Measurements from ENCODE around the gene CYP27C1.

The CYP27C1 gene

DNA sequence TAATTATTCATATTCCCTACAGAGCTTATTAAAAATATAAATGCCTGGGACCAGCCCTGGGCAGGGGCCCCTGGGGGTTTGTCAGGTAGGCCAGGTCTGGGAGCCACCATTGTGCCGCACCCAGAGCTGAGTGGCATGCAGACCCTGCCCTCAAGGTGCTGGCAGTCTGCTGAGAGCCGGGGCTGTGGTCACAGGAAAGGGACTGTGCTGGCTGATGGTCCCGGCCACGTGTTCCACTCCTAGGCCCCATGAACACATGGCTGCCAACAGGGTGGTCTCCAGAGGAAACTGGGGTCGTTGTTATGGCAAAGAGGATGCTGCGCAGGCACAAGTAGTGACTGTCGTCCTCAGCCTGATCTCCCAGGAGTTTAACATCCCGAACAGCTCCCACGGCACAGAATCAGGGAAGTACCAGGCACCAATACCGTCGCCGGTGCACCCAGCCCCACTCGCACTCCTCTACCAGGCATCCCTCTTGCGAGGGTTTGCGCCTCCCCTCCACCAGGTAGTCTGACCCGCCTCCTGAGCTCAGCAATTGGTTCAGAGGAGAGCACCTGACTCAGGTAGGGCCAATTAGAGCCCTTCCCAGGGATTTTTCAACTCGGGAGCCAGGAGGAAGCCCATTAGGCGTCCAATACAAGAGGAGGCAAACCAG, 73.9 kb downstream of the CYP27C1 start:
- no peak for DNase-seq

DNA sequence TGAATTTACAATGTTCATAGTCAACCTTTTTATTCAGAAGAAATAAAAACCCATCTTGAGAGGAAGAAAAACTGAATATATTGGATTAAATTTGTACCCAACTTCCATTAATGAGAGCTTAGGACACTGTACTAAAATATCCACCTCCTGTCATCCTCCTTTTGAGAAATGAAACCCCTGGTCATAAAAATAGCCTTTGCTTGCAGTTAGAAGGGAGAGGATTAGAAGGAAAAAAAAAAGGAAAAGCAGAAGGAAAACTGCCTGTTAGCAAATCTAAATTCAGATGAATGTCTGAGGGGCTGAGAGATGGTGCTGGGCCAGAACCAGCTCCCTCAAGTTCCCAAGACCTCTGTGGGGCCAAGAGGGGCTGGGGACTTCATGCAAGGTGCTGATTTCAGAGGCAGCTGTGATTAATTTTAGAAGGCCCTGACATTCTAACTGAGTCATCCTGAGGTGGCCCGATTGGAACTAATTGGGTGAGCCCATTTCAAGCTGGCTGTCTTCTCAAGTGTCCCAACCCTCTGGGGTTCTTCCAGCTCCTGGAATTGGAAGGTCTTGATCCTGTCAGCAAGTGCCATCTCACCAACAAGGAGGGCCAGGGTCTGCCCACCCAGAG, 74.7 kb downstream of the CYP27C1 start:
- DNase-seq = no peak

DNA sequence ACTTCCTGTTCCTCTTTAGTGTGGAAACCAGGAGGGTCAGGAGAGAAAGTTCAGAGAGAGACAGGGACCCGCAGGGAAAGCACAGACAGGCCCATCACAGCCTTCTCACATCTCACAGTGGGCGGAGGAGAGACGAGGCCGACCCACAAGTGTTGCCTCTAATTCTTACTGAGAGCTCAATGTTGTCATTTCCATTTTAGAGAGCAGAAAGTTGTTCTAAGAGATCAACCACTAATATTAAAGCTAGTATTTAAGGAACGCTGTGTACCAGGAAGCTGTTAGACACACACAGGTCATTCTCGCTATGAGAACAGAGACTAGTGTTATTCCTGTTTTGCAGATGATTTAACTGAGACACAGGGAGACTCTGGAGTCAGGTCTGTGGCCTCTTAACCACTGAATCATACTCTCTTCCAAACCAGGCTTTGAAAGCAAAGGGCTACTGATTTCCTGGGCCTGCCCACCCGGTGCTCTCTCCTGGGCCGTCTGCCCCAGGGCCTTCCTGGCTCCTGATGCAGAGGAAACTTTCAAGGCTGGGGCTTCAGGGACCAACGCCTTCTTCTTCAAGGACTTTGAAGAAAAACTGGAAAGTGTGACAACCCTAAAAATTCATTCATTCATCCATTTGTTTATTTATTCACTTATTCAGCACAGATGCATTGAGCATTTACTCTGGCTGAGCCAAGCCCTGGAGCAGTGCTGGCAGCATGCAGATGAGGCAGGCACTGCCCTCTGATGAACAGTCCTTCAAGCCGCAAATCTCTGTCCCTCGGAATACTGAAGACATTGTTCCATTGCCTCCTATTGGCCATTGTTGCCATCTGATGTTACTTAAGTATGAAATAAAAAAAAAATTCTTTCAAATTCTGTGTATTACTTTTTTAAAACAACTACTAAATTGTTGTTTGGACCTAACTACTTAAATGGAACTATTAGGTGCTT, 76.0 kb downstream of the CYP27C1 start:
- DNase-seq = no peak

DNA sequence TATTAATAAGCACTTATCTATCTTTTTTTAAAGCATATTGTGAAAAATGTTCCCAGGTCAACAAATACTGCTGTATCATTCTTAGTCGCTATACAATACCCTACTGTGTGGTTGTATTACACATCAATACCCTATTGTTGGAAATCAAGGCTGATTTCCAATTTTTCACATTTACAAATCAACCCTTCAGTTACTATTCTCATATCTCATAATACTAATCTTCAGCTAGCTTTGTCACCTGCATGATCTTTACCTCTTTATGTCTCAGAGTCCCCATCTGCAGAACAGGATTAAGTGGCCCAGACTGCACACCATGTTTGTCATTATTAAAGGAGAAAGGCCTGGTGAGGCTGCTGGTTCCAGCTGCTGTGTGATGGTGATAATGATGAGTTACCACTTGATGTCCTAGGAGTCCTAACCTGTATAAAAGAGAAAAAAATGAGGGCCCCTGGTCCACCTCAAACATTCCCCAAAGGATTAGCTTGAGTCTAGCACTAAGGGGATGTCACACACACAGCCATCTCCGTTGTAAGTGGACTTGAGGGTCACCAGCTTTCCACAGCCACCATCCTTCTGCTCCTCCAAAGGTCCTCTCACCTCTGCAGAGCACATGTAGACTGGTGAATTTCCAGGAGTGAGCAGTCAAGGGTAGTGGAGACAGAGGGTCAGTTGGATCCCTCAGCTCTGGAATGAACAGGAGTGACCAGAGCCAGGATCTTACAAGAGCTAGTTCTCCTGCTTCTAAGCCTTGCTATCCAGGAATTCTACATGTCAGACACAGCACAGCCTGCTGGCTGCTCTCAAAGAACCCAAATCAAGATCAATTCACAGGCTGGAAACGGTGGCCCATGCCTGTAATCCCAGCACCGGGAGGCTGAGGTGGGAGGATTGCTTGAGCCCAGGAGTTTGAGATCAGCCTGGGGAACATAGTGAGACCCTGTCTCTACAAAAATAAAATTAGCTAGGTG, 77.2 kb downstream of the CYP27C1 start:
- DNase-seq = no peak

DNA sequence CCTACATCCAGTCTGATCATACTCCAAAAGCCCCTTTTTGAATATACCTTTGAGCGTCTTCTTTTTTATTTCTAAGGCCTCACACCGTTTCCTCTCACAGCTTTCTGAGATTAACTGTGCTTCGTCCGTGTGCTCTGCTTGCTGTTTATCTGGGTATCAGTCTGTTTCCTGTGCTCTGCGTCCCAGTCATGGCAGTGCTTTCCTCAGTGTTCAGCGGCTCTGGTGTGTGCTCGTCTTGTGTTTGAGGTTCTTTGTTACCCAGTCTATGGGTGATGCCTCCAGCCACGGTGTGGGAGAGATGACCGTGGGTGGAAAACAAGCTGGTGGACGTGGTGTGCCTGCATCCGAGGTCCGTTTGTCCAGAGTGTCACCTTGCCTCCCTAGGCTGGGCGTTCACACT, 79.6 kb downstream of the CYP27C1 start:
- no peak for DNase-seq

DNA sequence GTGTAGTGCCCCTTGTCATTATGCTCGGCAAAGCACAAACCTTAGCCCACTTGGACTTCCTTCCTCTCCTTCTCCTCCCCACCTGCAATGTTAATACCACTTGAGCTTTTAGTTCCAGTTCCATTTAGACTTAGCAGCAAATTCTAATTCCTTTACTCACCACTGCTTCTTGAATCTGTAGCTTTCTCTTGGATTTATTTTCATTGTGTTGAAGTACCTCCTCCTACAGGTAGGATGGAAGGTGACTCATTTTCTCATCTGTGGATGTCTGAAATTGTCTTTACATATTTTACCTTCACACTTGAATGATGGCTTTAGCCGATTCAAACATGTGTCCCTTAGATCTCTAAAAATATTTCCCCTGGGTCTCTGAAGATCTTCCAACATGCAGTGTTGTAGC, 80.3 kb downstream of the CYP27C1 start:
- no peak for DNase-seq

DNA sequence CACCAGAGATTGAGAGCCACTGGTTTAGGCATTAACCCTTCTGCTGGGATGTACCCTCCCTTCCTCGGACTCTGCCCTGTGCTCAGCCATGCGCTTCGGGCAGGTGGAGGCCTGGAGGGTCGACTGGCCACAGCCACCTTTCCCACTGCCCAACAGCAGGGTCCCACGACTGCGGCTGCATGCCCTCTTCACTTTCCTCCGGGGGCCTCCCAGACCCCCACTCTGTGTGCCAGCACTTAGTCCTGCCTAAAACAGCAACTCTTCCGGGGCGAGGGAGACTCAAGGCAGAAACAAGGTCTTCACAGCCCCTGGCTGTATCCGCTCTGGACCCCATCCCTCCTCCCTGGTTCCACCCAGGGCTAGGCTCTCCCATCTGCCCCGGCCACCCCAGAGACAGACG, 81.8 kb downstream of the CYP27C1 start:
- DNase-seq = no peak

DNA sequence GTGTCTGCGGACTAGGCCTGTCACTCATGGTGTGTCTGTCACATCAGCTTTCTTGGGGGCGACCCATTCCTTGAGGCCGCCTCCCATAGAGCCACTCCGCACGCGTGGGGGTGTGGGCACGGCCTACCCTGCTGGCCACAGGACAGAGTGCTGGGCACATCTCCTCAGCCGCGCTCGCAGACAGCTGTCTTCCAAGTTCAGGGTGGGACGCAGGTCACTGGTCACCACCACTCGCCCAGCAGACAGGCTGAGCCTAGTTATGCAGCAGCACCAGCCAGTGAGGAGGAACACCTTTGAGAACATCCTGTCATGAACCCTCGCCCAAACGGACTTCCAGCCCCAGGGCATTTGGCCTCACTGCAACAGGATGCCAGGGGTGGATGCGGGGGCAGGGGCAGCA, 82.4 kb downstream of the CYP27C1 start:
- DNase-seq = no peak

DNA sequence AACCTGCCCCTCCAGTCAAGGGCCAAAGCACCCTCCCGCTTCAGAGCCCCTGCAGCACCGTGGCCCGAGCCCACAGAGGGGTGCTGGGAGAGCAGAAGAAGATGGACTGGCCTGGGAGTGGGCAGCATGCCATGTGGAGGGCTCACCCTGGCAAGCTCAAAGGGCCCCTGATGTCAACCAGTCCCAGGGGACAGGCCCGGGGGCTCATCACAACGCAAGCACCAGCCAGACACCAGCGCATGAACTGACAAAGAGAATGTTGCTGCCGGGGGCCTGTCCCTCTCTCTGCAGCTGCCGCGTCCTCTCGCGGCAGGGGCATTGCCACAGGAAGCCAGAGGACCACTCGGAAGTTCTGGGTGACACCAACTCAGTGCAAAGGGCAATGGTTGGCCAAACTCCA, 82.9 kb downstream of the CYP27C1 start:
- DNase-seq = no peak

DNA sequence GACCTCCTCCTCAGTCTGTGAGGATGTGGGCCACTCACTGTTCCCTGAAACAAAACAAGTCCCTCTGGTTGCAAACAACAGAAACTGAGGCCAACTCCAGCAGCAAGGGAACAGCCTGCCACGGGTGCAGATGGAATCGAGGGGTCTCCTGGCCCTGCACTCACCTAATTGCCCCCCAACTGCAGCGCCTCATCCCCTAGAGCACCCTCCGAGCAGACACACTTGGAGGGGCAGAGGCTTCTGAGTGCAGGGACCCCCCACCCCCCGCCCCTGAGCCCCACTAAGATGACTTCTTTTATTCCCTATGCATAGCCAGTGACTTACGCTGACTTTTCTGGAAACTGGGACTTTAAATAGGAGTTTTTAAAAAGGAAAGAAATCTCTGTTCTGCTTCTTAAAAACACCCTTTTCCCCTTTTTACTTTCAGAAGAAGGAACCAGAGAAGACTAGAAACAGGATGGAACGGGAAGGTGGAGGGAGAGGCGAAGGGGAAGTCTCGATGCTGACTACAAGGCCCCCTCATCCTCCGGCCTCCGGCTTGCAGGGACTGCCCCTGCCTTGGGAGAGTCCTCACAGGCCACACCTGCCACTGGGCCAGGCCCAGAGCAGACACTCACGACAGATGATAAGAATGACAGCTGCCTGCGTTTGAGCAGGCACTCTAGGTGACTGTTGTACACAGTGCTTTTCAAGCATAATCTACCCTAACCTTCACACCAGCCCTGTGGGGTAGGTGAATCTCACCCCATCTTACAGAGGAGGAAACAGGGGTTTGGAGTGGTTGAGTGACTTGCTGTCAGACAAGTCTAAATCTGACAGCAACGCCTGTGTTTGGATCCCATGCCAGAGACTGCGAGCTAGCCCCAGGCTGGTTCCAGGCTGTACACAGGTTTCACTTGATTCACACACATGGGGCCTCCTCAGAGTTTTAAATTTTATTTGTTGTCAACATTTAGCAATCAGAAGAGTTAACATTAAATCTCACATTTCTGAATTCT, 85.0 kb downstream of the CYP27C1 start:
- no peak for DNase-seq

DNA sequence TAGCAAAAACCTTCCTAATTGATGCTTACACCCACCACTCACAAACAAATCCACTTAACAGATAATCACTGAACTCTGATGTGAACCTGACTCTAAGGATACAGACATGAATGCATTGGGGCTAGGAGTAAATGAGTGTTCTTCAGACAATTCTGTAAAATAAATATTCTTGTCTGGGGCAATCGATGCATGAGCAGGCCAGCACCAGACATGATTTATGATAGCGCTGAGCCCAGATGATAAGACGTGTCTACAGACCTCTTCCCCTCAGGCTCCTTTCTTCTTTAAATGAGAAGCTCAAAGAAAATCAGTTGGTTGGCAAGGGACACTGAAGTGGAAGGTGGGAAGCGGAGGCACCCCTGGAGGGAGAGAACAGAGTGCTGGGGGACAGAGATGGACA, 85.9 kb downstream of the CYP27C1 start:
- no peak for DNase-seq
